SU-DHL-6 (cell line): Measurements from ENCODE around the gene CD300A.
"Not testable (repeated sequence)": the region's sequence is repeated elsewhere in the genome, so short reads cannot be mapped to it uniquely, and the experiment has no call there.

ENCODE experiments used
- EZH2phosphoT487 ChIP-seq: fragments of 200-600 bp; sonication (generic), shearing (Covaris generic); conservative IDR thresholded peaks from 2 replicates; pipeline ENCODE4 v1.6.1; 2018; ENCODE audit warnings: mild to moderate bottlenecking, antibody characterized with exemption, low read length, moderate library complexity, mixed read lengths
- TF ChIP-seq, protein P1 (sequence below): fragments of 200-600 bp; sonication (generic); IDR thresholded peaks from one replicate; pipeline ENCODE4 v1.5.1; 2017; ENCODE audit warnings: antibody characterized with exemption, mild to moderate bottlenecking, low read length, moderate library complexity; ENCODE audit not compliant: insufficient read depth, poor library complexity, severe bottlenecking

DNA sequence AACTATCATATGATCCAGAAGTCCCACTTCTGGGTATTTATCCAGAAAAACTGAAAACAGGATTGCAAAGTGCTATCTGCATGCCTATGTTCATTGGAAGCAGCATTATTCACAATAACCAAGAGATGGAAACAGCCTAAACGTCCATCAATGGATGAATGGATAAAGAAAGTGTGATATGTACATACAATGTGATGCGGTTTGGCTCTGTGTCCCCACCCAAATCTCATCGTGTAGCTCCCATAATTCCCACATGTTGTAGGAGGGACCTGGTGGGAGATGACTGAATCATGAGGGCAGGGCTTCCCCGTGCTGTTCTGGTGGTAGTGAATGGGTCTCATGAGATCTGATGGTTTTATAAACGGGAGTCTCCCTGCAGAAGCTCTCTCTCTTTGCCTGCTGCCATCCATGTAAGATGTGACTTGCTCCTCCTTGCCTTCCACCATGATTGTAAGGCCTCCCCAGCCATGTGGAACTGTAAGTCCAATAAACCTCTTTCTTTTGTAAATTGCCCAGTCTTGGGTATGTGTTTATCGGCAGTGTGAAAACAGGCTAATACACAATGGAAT is 52.1 kb downstream of the CD300A start:
- TF ChIP-seq, protein P1, sequence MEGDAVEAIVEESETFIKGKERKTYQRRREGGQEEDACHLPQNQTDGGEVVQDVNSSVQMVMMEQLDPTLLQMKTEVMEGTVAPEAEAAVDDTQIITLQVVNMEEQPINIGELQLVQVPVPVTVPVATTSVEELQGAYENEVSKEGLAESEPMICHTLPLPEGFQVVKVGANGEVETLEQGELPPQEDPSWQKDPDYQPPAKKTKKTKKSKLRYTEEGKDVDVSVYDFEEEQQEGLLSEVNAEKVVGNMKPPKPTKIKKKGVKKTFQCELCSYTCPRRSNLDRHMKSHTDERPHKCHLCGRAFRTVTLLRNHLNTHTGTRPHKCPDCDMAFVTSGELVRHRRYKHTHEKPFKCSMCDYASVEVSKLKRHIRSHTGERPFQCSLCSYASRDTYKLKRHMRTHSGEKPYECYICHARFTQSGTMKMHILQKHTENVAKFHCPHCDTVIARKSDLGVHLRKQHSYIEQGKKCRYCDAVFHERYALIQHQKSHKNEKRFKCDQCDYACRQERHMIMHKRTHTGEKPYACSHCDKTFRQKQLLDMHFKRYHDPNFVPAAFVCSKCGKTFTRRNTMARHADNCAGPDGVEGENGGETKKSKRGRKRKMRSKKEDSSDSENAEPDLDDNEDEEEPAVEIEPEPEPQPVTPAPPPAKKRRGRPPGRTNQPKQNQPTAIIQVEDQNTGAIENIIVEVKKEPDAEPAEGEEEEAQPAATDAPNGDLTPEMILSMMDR, result not testable (repeated sequence)
- not testable (repeated sequence) for TF ChIP-seq EZH2phosphoT487
